Endodermal cell (in vitro differentiated cells): ENCODE data around the gene SUPT16H. TPM values are rescaled to one million over a fixed set of nuclear protein-coding genes. Genes with fewer than 3 reads are reported as not detected.

ENCODE experiments used
- DNase-seq: peaks from one replicate; pipeline ENCODE4 v3.0.0-alpha.2; 2017
- H3K27ac ChIP-seq: 2 replicates; pipeline ENCODE4 v1.5.1; 2013; ENCODE audit warnings: mild to moderate bottlenecking, low read depth, low read length, moderate library complexity
- H3K27me3 ChIP-seq: 2 replicates; pipeline ENCODE4 v1.6.1; 2013; ENCODE audit warnings: mild to moderate bottlenecking, low read length, moderate library complexity; ENCODE audit not compliant: insufficient read depth, control insufficient read depth, poor library complexity, severe bottlenecking
- H3K36me3 ChIP-seq: 2 replicates; pipeline ENCODE4 v1.7.0; 2013; ENCODE audit warnings: mild to moderate bottlenecking, low read length, moderate library complexity; ENCODE audit not compliant: control insufficient read depth, insufficient read depth
- H3K4me1 ChIP-seq: one replicate; pipeline ENCODE4 v1.7.0; 2013; ENCODE audit warnings: low read length; ENCODE audit not compliant: control insufficient read depth, insufficient read depth
- H3K4me3 ChIP-seq: 2 replicates; pipeline ENCODE4 v1.5.1; 2013; ENCODE audit warnings: mild to moderate bottlenecking, low read length, moderate library complexity
- H3K9ac ChIP-seq: 2 replicates; pipeline ENCODE4 v1.6.1; 2013; ENCODE audit warnings: mild to moderate bottlenecking, low read length, moderate library complexity; ENCODE audit not compliant: poor library complexity, severe bottlenecking; ENCODE audit errors: extremely low read depth
- H3K9me3 ChIP-seq: 2 replicates; pipeline ENCODE4 v1.6.1; 2013; ENCODE audit warnings: mild to moderate bottlenecking, low read length, moderate library complexity; ENCODE audit not compliant: control insufficient read depth
- H3K27ac Mint-ChIP-seq: 2 replicates; pipeline ENCODE4 v1.8.0; 2020; ENCODE audit warnings: mixed read lengths
- H3K27me3 Mint-ChIP-seq: 2 replicates; pipeline ENCODE4 v1.8.0; 2021; ENCODE audit warnings: mild to moderate bottlenecking, mixed read lengths; ENCODE audit not compliant: insufficient read depth
- H3K36me3 Mint-ChIP-seq: 2 replicates; pipeline ENCODE4 v1.8.0; 2020; ENCODE audit warnings: low read depth, mixed read lengths
- H3K4me1 Mint-ChIP-seq: 2 replicates; pipeline ENCODE4 v1.8.0; 2020; ENCODE audit warnings: mixed read lengths
- H3K4me3 Mint-ChIP-seq: 2 replicates; pipeline ENCODE4 v1.8.0; 2020; ENCODE audit warnings: mild to moderate bottlenecking, moderate library complexity, mixed read lengths
- H3K9me3 Mint-ChIP-seq: 2 replicates; pipeline ENCODE4 v1.8.0; 2020; ENCODE audit warnings: mild to moderate bottlenecking, mixed read lengths
- WGBS, 2 experiments: methylation state at CpG; one replicate each; pipeline versions ENCODE4 v1.1.5 to v1.1.7; 2013; ENCODE audit warnings: missing lambda C conversion rate in 2 of 2, mixed read lengths in 1 of 2; ENCODE audit not compliant: insufficient coverage in 1 of 2, insufficient read length in 1 of 2; 5-methylcytosine and 5-hydroxymethylcytosine counted together
- total RNA-seq, 2 donors: library from RNA; stranded (reverse); fragmentation: NEBNext Ultra II Directional in 1 of 2; extraction: Animal tissue kit (Norgen Biotek cat#: 25700) in 1 of 2; gene quantifications; 2 replicates in 1 of 2; 3 replicates in 1 of 2; pipeline ENCODE4 v1.2.1, GENCODE V29; 2021
- TF ChIP-seq, protein P1 (sequence below): fragments of 200-600 bp; sonication (generic); conservative IDR thresholded peaks from 2 replicates; pipeline ENCODE4 v1.5.0; 2021; ENCODE audit warnings: antibody characterized with exemption, mild to moderate bottlenecking

The SUPT16H gene
- total RNA-seq, 2 donors from 2014 or later, result 147 to 181 TPM

GRCh38 chr14:21414137-21414631, 30.4 kb upstream of the SUPT16H start:
- Histone ChIP-seq H3K4me1 (no peaks in the 10 kb centered on the region), H3K4me3 (no peak overlapping the region), H3K9me3 (no peaks in the 10 kb centered on the region), H3K27me3 (no peaks in the 10 kb centered on the region), H3K27ac (no peak overlapping the region), H3K9ac (no peak overlapping the region), H3K36me3 (peaks cover 87% of the 10 kb centered on the region)
- no peak overlapping the region for H3K4me3 Mint-ChIP-seq
- H3K9me3 Mint-ChIP-seq, result no peaks in the 10 kb centered on the region
- peaks cover 77% of the 10 kb centered on the region for H3K36me3 Mint-ChIP-seq
- no peaks in the 10 kb centered on the region for H3K27me3 Mint-ChIP-seq
- 100% methylated on average over 1 of the region's 1 CpG; no CpG with 5 or more reads in 1 of the 2 experiments for WGBS, 2 experiments
- H3K27ac Mint-ChIP-seq, result no peak overlapping the region
- H3K4me1 Mint-ChIP-seq, result no peaks in the 10 kb centered on the region
- DNase-seq, result no peak
- TF ChIP-seq, protein P1, sequence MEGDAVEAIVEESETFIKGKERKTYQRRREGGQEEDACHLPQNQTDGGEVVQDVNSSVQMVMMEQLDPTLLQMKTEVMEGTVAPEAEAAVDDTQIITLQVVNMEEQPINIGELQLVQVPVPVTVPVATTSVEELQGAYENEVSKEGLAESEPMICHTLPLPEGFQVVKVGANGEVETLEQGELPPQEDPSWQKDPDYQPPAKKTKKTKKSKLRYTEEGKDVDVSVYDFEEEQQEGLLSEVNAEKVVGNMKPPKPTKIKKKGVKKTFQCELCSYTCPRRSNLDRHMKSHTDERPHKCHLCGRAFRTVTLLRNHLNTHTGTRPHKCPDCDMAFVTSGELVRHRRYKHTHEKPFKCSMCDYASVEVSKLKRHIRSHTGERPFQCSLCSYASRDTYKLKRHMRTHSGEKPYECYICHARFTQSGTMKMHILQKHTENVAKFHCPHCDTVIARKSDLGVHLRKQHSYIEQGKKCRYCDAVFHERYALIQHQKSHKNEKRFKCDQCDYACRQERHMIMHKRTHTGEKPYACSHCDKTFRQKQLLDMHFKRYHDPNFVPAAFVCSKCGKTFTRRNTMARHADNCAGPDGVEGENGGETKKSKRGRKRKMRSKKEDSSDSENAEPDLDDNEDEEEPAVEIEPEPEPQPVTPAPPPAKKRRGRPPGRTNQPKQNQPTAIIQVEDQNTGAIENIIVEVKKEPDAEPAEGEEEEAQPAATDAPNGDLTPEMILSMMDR, result no peak

DNA sequence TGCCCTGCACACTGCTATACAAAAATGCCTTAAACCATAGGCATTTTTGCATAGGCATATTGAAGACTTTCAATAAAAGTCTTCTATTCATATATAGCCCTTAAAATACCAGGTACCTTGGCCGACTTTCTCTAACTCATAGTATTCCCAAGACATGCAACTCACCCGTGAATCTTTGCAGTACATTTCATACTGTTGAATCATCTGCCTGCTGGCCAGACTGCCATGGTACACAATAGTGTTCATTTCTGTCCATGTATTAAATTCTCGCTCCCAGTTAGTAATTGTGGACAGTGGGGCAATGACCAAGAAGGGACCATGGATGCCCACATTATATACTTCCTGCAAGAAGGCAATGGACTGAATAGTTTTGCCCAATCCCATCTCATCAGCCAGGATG, 24.3 kb upstream of the SUPT16H start:
- Mint-ChIP-seq H3K36me3 (peaks cover 85% of the 10 kb centered on the region), H3K9me3 (no peaks in the 10 kb centered on the region), H3K27ac (no peak overlapping the region), H3K4me1 (no peaks in the 10 kb centered on the region), H3K27me3 (no peaks in the 10 kb centered on the region), H3K4me3 (no peak overlapping the region)
- Histone ChIP-seq H3K4me1 (peaks cover 4% of the 10 kb centered on the region), H3K9me3 (no peaks in the 10 kb centered on the region), H3K4me3 (no peak overlapping the region), H3K27ac (no peak overlapping the region), H3K36me3 (peaks cover 93% of the 10 kb centered on the region), H3K9ac (no peak overlapping the region), H3K27me3 (no peaks in the 10 kb centered on the region)
- no peak for DNase-seq
- TF ChIP-seq, protein P1, result no peak
- WGBS, 2 experiments, result 94 to 100% methylated on average over 2 to 3 of the region's 3 CpGs

- peaks cover 96% of the 10 kb centered on the region for H3K36me3 ChIP-seq
- H3K9me3 ChIP-seq, result no peaks in the 10 kb centered on the region
- no peak for DNase-seq
- no peaks in the 10 kb centered on the region for H3K27me3 ChIP-seq
- H3K4me1 ChIP-seq, result peaks cover 5% of the 10 kb centered on the region
- H3K27ac Mint-ChIP-seq, result no peak overlapping the region
- H3K4me3 Mint-ChIP-seq, result no peak overlapping the region
- no peaks in the 10 kb centered on the region for H3K9me3 Mint-ChIP-seq
- TF ChIP-seq, protein P1, result no peak
- no peak overlapping the region for H3K4me3 ChIP-seq
- no peak overlapping the region for H3K9ac ChIP-seq
- H3K36me3 Mint-ChIP-seq, result peaks cover 84% of the 10 kb centered on the region
- H3K27ac ChIP-seq, result no peak overlapping the region
- H3K27me3 Mint-ChIP-seq, result no peaks in the 10 kb centered on the region
- H3K4me1 Mint-ChIP-seq, result peaks cover 4% of the 10 kb centered on the region
Measured at GRCh38 chr14:21406213-21406612, 22.4 kb upstream of the SUPT16H start.
